SH-SY5Y (cell line): ENCODE measurements around the gene PVALB.

Experiments
- GATA2 ChIP-seq: IDR thresholded peaks from 2 replicates; pipeline ENCODE4 v1.6.1; 2011; ENCODE audit warnings: mild to moderate bottlenecking, low read depth, low read length
- GATA3 ChIP-seq: IDR thresholded peaks from 2 replicates; pipeline ENCODE4 v1.6.1; 2011; ENCODE audit warnings: low read depth, mild to moderate bottlenecking, low read length, moderate library complexity

DNA sequence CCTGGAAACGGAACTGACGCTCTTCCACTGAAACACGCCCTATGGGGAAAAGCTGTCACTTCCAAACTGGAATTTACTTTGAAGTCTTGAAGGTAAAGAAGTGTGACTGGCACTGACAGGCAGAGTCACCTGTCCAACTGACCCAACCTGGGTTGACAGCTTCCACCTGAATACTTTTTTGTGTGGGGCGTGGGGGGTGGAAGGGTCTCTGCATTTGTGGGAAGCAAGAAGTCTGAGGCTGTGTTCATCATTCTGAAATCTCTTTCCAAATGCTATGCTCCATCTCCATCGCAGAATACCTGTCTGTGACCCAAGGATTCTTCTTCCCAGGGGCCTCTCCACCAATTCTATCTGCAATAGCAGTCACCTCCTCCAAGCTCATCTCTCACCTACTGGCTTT is 48.7 kb downstream of the PVALB start:
- TF ChIP-seq GATA2 (no peak), GATA3 (no peak)
